GM12878 (cell line): ENCODE data around the gene GNB2. TPM values are rescaled to one million over a fixed set of nuclear protein-coding genes. Genes with fewer than 3 reads are reported as not detected.

ENCODE experiments used
- ATAC-seq: fragments of 200-7000 bp; cut with Tn5 transposase; 3 replicates; pipeline ENCODE4 v1.9.1; 2020; ENCODE audit warnings: mild to moderate bottlenecking, moderate library complexity
- BruUV-seq: library from RNA; stranded (reverse); fragments of 400-500 nt; replicated peaks from 2 replicates; lab custom pipeline; 2021; lab: Mats Ljungman, UMichigan
- CTCF ChIA-PET: fragments of 300-600 bp; sonication (Branson Sonifier 250); formaldehyde crosslinking; extraction: SDS; loops from one replicate; lab custom pipeline; 2021; ENCODE audit warnings: inconsistent platforms; lab: Yijun Ruan, JAX
- POLR2A ChIA-PET: fragments of 350-600 bp; formaldehyde crosslinking; extraction: SDS; loops from one replicate; lab custom pipeline; 2021; ENCODE audit warnings: inconsistent platforms; lab: Charles Lee
- RAD21 ChIA-PET: fragments of 300-600 bp; sonication (Branson Sonifier 250); formaldehyde crosslinking; loops from one replicate; lab custom pipeline; 2023; ENCODE audit warnings: antibody characterized with exemption; ENCODE audit not compliant: unreplicated experiment; lab: Charles Lee
- SMC1A ChIA-PET: fragments of 300-600 bp; sonication (Branson Sonifier 250); formaldehyde crosslinking; loops from one replicate; lab custom pipeline; 2023; ENCODE audit not compliant: unreplicated experiment, uncharacterized antibody; lab: Charles Lee
- DNase-seq: peaks from one replicate; pipeline ENCODE4 v3.0.0-alpha.2; 2011; ENCODE audit warnings: low read depth, low spot score
- FAIRE-seq: peaks from 3 replicates; lab custom pipeline; 2011; peaks lifted over from hg19 to GRCh38; lab: Jason Lieb, UNC
- H2AFZ ChIP-seq: 2 replicates; pipeline ENCODE4 v1.6.0; 2011; ENCODE audit warnings: low read depth, low read length, control low read depth; ENCODE audit not compliant: control insufficient read depth
- H3K27ac ChIP-seq: 2 replicates; pipeline ENCODE4 v1.5.1; 2011; ENCODE audit warnings: control low read depth; ENCODE audit not compliant: control insufficient read depth, insufficient read depth
- H3K27me3 ChIP-seq, 2 experiments: replicated peaks in 1 of 2; 2 replicates each; pipeline versions ENCODE4 v1.6.0 to v1.6.1; 2011; ENCODE audit warnings: low read length in 1 of 2; ENCODE audit not compliant: control insufficient read depth in 2 of 2, insufficient read depth in 2 of 2
- H3K36me3 ChIP-seq, 2 experiments: 2 replicates each; pipeline ENCODE4 v1.5.1; 2011; ENCODE audit warnings: low read length in 1 of 2; ENCODE audit not compliant: control insufficient read depth in 2 of 2, insufficient read depth in 2 of 2
- H3K4me1 ChIP-seq: 2 replicates; pipeline ENCODE4 v1.6.1; 2011; ENCODE audit warnings: mild to moderate bottlenecking, low read length, moderate library complexity, mixed read lengths; ENCODE audit not compliant: control insufficient read depth, insufficient read depth
- H3K4me2 ChIP-seq: 2 replicates; pipeline ENCODE4 v1.6.0; 2011; ENCODE audit warnings: control low read depth; ENCODE audit not compliant: control insufficient read depth, insufficient read depth
- H3K4me3 ChIP-seq: fragments of 200-600 bp; sonication (generic); 2 replicates; pipeline ENCODE4 v1.5.1; 2016
- H3K79me2 ChIP-seq: 2 replicates; pipeline ENCODE4 v1.6.0; 2011; ENCODE audit warnings: low read length; ENCODE audit not compliant: control insufficient read depth, insufficient read depth
- H3K9ac ChIP-seq: 2 replicates; pipeline ENCODE4 v1.8.0; 2011; ENCODE audit warnings: low read length, control low read depth, mixed read lengths; ENCODE audit not compliant: control insufficient read depth, insufficient read depth
- H3K9me3 ChIP-seq: replicated peaks from 3 replicates; pipeline ENCODE4 v1.5.1; 2011; ENCODE audit warnings: mild to moderate bottlenecking, low read length; ENCODE audit not compliant: control insufficient read depth, insufficient read depth
- H4K20me1 ChIP-seq: 2 replicates; pipeline ENCODE4 v1.6.0; 2011; ENCODE audit not compliant: control insufficient read depth, insufficient read depth
- FOXM1 ChIP-seq: IDR thresholded peaks from 2 replicates; pipeline ENCODE4 v1.6.1; 2012; ENCODE audit warnings: low read depth, mild to moderate bottlenecking, inconsistent platforms, low read length, moderate library complexity
- MLLT1 ChIP-seq: fragments of 450-650 bp; IDR thresholded peaks from 2 replicates; pipeline ENCODE4 v1.6.1; 2016; ENCODE audit warnings: mild to moderate bottlenecking
- PML ChIP-seq: IDR thresholded peaks from 2 replicates; pipeline ENCODE4 v1.6.1; 2012; ENCODE audit warnings: low read length, inconsistent platforms
- POLR2A ChIP-seq: IDR thresholded peaks from 2 replicates; pipeline ENCODE4 v1.6.1; 2011; ENCODE audit warnings: low read depth, mild to moderate bottlenecking, low read length
- POLR2AphosphoS2 ChIP-seq: IDR thresholded peaks from 2 replicates; pipeline ENCODE4 v1.6.1; 2011; ENCODE audit warnings: low read depth, mild to moderate bottlenecking, low read length, improper control_type of control experiment, moderate library complexity
- POLR2AphosphoS5 ChIP-seq: IDR thresholded peaks from 2 replicates; pipeline ENCODE4 v1.6.1; 2011; ENCODE audit warnings: mild to moderate bottlenecking, low read length, inconsistent platforms
- ZBTB33 ChIP-seq: fragments of 450-650 bp; IDR thresholded peaks from 2 replicates; pipeline ENCODE4 v1.6.1; 2017; ENCODE audit warnings: mild to moderate bottlenecking
- whole genome bisulfite sequencing: methylation state at CpG from one replicate; pipeline ENCODE4 v1.1.6; 2016; ENCODE audit warnings: low lambda C conversion rate; ENCODE audit not compliant: insufficient replicate concordance, insufficient coverage; ENCODE audit errors: missing lambda C conversion rate; 5-methylcytosine and 5-hydroxymethylcytosine counted together
- in situ Hi-C: fragments of 300-500 bp; cut with MboI; formaldehyde crosslinking; loops from 9 replicates; pipeline ENCODE4 v1.14.3; 2018; ENCODE audit warnings: mixed read lengths
- intact Hi-C: fragments of 100-400 bp; cut with micrococcal nuclease; formaldehyde crosslinking; loops from one replicate; pipeline ENCODE4 v1.14.2; 2022; ENCODE audit not compliant: unreplicated experiment
- polyA plus RNA-seq, 11 experiments: library from polyadenylated mRNA; depleted of rRNA in 4 of 11; unstranded in 6 of 11; stranded (reverse) in 5 of 11; fragments of >200 nt; fragmentation: Nextera tagmentation in 4 of 11; fragmentation: Illumina TruSeq in 1 of 11; extraction: Ambion mirVana in 4 of 11; extraction: Trizol in 1 of 11; gene quantifications; 1 replicate in 1 of 11; 2 replicates in 10 of 11; pipeline versions ENCODE4 v1.2.1 to v1.2.3, GENCODE V29; 2011 to 2016; ENCODE audit warnings: inconsistent platforms in 2 of 11, missing spikeins in 2 of 11, low read depth in 1 of 11
- total RNA-seq, 4 experiments: library from RNA; depleted of rRNA in 3 of 4; stranded (reverse); fragments of >200 nt in 3 of 4; fragmentation: Illumina TruSeq in 1 of 4; extraction: Trizol in 1 of 4; gene quantifications; 2 replicates each; pipeline versions ENCODE4 v1.2.1 to v1.2.3, GENCODE V29; 2013 to 2021

Gene GNB2
- total and polyA plus RNA-seq, 10 of the 15 experiments (the other 5 are each of a cell fraction or from before 2014, with no cell fraction given): 0.35 to 175 (median 59.7) TPM

GRCh38 chr7:100678291-100678984 lies 4.9 kb downstream of the GNB2 start:
- BruUV-seq: TSS peak; percentile 63
- in situ Hi-C loops (loop anchor here (25.0 kb wide), 1 partner anchor 216 kb away; the partner anchor contains the start of gene SPACDR), intact Hi-C loops (no loop called here)
- ATAC-seq: no peak
- ChIA-PET SMC1A (interaction anchor here (1.1 kb wide), 1 partner anchor 197 kb away, joined by 3 read pairs; no protein-coding TSS in a partner anchor), POLR2A (no interaction called here), RAD21 (no interaction called here), CTCF (interaction anchor here (6.3 kb wide), 1 partner anchor 12 kb away, joined by 57 read pairs; no protein-coding TSS in a partner anchor)
- H3K4me3 ChIP-seq: no peak overlapping the region
- H3K9ac ChIP-seq: no peak overlapping the region
- H2AFZ ChIP-seq: no peak overlapping the region
- H3K4me1 ChIP-seq: no peaks in the 10 kb centered on the region
- no peak overlapping the region for H3K4me2 ChIP-seq
- TF ChIP-seq POLR2AphosphoS5: peak; percentile 51; the same call in 1 of the 2 replicates
- peak; percentile 62; the same call in 1 of the 2 replicates for TF ChIP-seq POLR2AphosphoS2
- TF ChIP-seq FOXM1: no peak
- TF ChIP-seq ZBTB33: no peak
- peak; percentile 73; the same call in 1 of the 2 replicates for TF ChIP-seq POLR2A
- 0 out of 2 replicates have a peak, but pooled peaks have one; percentile 16 for TF ChIP-seq PML
- TF ChIP-seq MLLT1: peak; percentile 19; the same call in 1 of the 2 replicates
- 91% methylated on average over 35 of the region's 35 CpGs for WGBS
- no peak for FAIRE-seq
- H3K36me3 ChIP-seq: peaks cover 4 to 44% of the 10 kb centered on the region in 2 experiments; a peak in 3 of 4 replicates
- H3K27ac ChIP-seq: no peak overlapping the region
- H3K9me3 ChIP-seq: no peaks in the 10 kb centered on the region
- no peaks in the 10 kb centered on the region for H3K27me3 ChIP-seq
- 0 out of 2 replicates have a peak, but pooled peaks cover 3% of the 10 kb centered on the region for H4K20me1 ChIP-seq
- DNase-seq: no peak
- H3K79me2 ChIP-seq: peaks cover 24% of the 10 kb centered on the region
